GM18517 (cell line): Measurements from ENCODE around the gene C16orf74.

ENCODE experiments used
- ATAC-seq: cut with Tn5 transposase; IDR thresholded peaks from one replicate; pipeline ENCODE4 v1.9.1; 2021; ENCODE audit warnings: mild to moderate bottlenecking, moderate library complexity; ENCODE audit not compliant: unreplicated experiment

Gene C16orf74

DNA sequence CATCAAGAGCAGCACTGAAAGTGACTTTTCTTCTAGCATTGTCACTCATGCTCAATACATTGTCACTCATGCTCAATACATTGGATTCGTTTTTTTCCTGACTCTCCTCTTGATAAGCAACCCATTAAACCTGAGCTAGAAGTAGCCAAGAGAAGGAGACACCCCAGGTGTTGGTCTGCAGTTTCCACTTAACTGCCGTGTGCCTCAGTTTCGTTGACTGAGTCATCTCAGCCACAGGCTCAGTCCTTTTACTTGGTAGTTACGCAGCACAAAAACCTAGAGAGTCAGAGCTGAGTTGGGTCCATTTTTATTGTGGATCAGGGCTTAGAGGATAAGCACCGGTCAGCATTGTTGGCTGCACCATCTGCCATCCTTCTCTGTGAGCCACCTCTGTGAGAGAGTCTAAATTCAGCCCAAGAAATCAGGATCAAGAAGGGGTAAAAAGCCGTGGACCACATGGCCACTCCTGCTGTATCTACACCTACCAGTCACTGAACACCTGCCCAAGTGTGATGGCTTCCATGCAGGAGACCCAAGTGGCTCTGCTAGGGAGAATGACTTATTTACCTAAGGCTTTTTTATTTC is 73.4 kb downstream of the C16orf74 start:
- ATAC-seq = no peak

DNA sequence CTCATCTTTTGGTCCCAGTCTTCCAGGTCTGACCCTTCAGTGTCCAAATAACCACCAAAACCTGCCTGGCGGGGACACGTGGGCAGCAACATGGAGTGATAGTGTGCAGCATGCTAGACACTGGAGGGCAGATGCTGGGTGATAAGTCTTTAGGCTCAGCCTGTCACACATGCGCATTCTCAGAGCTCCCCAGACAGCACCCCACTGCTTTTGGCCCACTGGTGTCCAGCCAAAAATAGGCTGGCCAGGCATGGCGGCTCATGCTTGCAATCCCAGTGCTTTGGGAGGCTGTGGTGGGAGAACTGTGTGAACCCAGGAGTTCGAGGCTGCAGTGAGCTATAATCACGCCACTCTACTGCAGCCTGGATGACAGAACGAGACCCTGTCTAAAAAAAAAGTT is 74.4 kb downstream of the C16orf74 start:
- no peak for ATAC-seq

DNA sequence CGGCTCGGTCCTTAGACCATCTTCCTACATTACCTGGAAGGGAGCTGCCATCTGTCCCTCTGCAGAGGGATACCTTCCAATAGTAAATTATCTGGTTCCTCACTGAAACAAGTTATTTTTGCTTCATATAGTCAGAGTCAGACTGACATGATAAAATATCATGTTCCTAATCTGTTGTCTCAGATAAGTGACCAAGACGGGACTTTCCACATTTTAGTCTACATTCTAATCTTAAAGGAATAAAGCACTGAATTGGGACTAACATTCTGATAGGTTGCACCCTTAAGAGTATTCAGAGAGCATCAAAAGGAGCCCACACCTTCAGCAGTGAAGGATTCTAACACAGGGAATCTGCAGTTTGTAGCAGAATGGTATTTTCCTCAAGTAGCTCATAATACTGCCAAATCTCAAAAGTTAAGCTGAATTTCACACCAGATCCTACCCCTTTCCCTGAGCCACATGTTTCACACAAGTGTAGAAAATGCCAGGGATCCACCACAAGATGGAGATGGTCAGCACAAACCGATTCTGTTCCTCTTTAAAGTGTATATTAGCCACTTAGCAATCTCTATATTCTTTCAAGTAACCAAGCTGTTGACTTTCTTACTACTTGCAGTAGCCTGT is 75.5 kb downstream of the C16orf74 start:
- no peak for ATAC-seq

DNA sequence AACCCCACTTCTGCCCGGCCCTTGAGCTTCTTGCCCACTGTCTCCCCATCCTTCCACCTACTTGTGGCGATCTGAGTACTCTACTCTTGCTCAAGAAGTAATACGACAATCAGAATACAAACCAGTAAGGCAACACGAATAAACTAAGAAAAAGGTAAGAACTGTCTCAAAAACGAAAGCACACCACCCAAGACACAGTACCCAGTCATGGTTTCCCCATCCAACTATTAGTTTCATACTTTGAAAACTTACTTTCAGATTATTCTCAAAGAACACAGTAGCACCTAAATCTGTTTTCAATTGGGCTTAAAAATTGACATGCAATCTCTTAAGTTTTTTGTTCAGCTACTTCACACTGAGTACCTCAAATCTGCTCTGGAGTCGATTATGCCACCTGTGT is 76.1 kb downstream of the C16orf74 start:
- no peak for ATAC-seq

DNA sequence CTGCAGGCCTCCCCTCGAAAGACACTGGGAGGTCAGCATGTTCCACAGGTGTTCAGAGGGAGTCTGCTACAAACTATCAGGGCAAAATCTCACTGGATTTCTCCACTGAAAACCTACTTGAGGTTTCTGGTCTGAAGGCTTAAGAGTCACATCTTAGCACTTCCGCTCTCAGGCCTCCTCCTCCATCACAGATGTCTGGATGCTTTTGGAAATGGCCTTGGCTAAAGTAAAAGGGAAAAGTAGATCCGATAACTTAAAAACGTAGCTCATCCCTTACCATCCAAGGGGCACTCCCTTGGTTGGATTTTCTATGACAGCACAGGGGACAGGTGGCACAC is 76.5 kb downstream of the C16orf74 start:
- no peak for ATAC-seq

DNA sequence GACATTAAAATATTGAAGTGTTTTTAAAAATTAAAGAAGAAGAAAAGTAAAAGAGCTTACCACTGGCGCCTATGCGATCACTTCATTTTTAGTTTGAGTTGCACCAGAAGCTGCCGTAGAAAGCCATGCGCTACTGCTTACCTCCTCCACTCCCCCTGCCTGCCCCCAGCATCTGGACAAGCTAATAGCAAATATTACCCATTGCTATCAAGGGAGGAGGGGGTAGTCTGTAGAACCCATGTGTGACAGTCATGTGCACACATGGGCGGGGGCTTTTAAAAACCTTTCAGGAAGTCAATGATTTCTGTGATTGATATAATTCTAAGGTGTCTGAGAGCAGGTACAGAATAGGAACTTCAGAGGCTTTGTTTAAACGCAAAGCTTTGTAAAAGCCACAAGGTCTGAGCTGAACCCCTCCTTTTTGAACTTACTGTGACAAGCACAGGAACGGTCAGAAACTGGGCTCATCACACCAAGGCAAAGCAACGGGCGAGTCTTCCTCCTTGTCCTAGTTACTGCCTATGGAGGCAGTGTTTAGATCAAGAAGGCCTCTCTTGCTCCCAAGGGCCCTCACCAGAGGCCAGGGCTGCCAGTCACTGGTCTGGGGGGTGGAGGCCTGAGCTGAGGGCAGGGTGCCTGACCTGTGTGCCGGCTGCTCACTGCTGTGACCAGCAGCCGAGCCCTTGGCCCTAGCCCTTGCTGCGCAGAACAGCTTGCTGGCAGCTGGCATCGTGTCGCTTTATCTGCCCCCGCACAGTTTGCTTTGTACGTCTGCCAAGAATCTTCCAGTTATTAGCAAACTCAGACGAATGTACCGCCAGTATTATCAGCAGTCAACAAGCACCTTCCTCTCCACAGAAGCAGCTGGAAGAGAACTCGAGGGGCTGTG is 77.1 kb downstream of the C16orf74 start:
- no peak for ATAC-seq

DNA sequence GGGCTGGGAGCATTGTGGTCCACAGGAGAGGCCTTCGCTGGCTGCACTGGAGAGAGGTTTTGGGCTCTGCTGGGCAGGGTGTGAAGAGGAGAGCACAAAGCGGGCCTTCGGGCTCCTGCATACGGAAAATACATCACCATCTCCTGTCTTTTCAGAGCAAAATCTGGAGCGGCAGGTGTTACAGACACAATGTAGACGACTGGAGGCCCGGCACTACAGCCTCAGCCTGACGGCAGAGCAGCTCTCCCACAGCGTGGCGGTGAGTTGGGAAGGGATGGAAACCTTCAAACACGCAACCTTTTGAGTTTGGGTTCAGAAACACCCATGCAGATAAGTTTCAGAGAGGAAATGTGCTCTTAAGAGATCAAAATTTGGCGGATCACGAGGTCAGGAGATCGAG is 80.1 kb downstream of the C16orf74 start:
- no peak for ATAC-seq

DNA sequence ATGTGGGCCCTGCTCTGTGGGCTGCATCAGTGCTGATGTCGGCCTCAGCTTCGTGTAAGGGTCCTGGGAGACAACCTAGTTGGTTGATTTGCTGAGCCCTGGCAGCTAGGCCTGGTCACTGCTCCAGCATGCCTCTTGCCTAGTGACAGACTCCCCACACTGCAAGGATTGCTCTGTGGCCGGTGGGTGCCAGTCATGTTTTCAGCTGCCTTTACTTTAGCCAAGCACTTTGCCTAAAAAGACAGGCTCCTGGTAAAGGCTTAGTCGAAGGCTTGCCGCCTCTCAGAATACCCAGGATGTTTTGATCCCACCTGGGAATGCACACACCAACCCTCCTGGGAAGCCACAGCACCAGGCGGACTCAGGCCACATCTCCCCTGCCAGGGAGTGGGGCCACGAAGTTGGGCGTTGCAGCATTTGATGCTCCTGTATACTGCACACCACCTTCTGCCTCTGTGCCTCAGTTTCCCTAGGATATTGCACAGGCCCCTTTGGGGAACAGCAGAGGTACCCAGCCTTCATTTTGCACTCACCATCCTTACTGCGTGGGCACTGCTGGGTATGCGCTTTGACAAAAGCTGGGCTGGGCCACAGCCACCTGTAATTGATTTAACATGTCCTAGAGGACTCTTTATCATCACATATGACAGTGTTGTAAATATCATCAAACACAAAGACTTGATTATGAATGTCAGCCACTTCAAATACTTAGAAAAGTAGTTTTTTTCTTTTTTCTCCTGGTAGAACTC is 82.0 kb downstream of the C16orf74 start:
- no peak for ATAC-seq

DNA sequence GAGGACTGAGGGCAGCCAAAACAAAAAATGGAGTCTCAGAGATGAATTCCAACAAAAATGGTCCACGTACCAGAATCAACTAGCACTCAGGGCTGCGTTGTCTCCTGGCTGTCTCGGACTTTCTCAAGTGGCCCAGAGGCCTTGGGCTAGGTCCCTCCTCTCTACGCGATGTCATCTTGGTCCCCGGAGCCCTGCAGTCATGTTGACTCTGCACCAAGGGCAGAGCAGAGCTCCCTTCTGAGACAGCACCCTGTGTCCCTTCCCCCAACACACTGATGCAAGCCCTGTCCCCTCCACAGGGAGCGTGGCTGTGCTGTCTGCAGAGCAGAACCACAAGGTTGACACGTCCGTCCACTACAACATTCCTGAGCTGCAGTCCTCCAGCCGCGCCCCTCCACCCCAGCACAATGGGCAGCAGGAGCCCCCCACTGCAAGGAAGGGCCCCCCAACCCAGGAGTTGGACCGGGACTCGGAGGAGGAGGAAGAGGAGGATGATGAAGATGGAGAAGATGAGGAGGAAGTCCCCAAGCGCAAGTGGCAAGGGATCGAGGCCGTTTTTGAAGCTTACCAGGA is 83.0 kb downstream of the C16orf74 start:
- ATAC-seq = no peak

DNA sequence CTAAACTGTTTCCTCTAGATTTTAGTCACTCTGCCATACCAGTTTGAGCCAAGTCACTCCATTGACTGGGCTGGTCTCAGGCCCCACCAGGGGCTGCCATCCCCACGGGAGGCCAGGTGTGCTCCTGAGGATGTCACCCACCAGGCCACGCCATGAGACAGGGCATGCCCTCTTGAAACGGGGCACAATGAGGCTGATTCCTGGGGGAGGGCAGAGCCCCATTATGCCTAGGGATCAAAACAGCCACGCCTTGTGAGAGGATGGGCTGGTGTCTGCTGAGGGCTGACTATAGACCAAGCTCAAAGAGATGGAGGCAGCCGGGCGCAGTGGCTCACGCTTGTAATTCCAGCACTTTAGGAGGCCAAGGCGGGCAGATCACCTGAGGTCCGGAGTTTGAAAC is 83.6 kb downstream of the C16orf74 start:
- ATAC-seq = no peak

DNA sequence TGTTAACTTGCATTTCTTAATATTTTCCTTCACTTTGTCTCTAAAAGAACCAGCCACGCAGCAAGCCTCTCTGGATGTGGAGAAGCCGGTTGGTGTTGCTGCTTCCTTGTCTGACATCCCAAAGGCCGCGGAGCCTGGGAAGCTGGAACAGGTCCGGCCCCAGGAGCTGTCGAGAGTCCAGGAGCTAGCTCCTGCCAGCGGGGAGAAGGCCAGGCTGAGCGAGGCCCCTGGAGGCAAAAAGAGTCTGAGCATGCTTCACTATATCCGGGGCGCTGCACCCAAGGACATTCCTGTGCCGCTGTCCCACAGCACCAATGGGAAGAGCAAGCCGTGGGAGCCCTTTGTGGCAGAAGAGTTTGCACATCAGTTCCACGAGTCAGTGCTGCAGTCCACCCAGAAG is 85.0 kb downstream of the C16orf74 start:
- no peak for ATAC-seq

DNA sequence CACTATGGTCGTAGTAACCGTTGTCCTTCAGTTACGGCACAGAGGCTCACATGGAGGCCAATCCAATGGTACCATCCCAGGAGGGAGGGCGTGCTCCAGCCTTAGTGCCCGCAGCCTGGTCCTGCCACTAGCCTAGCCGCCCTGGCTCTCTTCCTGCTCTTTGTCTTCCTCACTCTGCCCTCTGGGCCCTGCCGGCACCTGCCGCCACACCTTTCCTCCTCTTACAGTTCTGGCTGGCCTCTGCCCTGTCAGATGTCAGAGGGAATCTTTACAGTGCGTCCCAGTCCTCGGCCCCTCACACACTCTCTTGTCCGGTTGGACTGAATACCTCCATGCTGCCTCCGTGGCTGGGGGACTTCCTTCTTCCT is 85.5 kb downstream of the C16orf74 start:
- ATAC-seq = no peak

DNA sequence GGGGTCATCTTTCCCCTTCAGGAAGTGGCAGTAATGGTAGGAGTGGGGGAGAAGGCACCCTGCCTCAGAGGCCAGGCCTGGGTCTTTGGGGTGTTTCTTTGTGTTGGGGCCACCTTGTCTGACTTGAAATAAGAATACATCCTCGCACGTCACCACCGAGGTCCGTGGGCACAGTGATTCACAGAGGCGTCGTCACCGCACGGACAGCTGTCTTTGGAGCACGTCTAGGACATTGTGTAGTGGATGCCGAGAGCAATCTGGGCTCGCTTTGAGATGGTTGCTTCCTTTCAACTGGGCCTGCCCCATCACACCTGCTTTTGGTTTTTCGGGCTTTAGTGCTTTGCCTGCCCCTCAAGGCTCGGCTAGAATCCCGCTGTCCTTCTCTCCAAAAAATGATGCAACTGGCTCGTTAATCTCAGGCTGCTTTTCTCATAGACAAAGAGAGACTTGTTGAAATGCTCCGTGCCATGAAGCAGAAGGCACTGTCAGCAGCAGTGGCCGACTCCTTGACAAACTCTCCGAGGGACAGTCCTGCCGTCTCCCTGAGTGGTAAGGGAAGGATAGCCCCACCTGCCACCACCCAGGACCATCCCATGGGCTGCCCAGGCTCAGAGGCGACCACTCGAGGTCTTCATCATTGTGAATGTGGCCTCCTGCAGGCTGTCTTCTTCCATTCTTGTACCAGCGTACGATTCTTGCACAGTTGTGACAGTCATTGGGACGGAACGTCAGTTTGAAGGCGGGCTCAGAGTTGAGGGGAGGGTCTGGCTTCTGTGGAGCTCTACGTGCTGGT is 86.1 kb downstream of the C16orf74 start:
- ATAC-seq = no peak

DNA sequence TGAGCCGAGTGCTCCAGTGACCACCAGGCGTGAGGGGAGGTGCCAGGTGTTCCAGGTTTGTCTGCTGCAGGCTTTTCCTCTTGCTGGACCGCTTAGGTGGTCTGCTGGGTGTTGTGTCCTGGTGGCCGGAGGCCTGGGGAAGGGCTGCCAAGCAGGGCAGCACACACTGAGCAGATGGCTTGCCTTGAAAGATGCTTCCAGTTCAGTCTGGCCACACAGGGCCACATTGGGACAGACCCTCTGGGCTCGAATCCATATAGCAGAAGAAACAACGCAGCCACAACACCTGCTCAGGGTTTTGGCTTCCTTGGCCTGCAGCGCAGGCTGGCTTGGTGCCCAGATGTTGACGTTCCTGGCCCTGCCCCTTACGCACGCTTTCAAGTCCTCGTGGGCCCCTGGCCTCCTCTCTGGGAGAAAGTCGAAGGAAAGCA is 87.0 kb downstream of the C16orf74 start:
- no peak for ATAC-seq

DNA sequence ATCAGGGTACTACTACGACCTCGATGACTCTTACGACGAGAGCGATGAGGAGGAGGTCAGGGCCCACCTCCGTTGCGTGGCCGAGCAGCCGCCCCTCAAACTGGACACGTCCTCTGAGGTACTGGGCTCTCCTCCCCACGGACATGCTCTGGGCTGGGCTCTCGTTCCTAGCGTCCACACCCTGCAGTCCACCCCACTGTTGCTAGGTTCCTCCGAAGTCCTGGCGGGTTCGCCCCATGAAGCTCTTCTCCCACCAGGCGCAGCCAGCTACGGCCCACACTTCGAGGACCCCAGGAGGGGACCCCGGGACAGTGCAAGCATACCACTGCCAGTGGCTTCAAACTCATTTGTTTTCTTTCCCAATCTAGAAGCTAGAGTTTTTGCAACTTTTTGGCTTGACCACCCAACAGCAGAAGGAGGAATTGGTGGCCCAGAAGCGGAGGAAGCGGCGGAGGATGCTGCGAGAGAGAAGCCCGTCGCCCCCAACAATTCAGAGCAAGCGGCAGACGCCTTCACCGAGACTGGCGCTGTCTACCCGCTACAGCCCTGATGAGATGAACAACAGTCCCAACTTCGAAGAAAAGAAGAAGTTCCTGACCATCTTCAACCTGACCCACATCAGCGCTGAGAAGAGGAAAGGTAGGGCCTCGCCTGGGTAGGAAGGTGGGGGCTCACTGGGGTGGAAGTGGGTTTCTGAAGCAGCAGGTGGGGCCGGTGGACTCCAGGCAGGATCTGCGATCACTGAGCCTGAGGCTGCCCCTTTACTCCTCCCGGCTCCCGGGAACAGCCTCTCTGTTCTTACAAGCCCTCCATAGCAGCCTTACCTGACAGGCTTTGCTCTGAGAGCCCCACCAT is 87.7 kb downstream of the C16orf74 start:
- ATAC-seq = no peak

DNA sequence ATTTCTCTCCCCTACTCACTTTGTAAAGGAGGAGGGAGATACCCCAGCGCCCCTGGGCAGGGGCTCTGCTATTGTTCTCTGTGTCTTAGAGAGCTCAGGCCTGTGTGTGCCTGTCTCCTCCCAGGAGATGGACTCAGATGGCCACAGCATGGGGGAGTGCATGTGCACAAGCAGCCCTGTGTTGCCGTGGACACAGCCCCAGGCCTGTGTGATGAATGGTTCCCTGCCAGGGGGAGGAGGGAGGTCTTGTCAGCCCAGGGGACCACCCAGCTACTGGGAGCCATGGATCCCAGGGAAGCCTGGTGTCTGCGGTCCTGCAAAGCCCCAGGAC is 88.4 kb downstream of the C16orf74 start:
- ATAC-seq = no peak

DNA sequence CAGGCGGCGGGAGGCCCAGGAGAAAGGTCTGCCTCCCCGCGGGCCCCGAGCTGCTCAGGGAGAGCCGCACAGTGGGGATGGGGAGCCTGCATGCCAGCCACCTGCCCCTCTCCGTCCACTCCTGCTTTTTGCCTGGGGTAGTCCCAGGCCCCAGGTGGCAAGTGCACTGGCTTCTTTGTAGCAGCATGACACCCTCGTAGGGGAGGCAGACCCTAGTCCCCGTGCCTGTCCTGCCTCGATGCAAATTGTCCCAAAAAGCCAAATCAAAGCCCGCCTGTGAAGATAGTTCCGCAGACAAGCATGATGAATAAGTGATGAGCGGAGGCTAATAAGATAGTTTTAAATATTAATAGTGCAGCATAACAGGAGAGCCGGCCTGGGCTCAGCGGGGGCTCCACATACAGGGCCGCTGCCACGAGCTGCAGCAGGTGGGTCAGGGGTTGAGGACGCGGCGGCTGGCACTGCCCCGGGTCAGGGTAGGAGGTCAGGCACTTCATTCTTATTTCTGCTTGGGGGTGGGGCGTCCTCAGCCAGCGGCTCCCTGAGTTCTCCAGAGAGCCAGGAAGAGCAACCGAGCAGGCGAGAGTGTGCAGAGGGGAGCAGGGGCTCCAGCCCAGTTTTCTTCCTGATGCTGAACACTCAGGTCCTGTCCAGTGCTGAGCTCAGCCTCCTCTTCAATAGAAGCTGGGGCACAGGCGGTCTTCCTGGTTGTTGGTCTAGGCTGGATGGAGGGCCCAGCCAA is 89.0 kb downstream of the C16orf74 start:
- no peak for ATAC-seq

DNA sequence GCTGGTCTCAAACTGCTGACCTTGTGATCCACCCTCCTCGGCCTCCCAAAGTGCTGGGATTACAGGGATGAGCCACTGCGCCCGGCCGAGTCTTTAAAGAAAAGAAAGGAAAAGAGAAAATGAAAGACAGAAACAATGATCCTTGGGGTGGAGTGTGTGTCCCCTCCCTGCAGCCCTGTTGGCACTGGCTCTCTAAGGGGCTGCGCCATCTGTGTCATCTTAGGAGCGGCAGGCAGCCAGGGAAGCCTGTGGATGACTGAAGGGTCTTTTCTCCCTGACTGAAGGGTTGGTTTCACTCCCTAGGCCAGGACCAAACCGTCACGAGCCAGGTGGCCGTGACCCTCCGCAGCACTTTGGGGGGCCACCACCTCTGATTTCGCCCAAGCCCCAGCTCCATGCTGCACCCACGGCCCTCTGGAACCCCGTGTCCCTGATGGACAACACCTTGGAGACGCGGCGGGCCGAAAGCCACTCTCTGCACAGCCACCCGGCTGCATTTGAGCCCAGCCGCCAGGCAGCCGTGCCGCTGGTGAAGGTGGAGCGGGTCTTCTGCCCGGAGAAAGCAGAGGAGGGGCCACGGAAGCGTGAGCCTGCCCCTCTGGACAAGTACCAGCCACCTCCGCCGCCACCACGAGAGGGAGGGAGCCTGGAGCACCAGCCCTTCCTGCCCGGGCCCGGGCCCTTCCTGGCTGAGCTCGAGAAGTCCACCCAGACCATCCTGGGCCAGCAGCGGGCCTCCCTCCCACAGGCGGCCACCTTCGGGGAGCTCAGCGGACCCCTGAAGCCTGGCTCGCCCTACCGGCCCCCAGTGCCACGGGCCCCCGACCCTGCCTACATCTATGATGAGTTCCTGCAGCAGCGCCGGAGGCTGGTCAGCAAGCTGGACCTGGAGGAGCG is 89.8 kb downstream of the C16orf74 start:
- no peak for ATAC-seq
